ENCODE data around the gene NBPF15. TPM values are rescaled to one million over a fixed set of nuclear protein-coding genes. Genes with fewer than 3 reads are reported as not detected.

Gene NBPF15
- total and polyA plus RNA-seq, 9 of the 15 experiments (the other 6 are each of a cell fraction or from before 2014, with no cell fraction given) = 1.8 to 13.2 (median 6.0) TPM

DNA sequence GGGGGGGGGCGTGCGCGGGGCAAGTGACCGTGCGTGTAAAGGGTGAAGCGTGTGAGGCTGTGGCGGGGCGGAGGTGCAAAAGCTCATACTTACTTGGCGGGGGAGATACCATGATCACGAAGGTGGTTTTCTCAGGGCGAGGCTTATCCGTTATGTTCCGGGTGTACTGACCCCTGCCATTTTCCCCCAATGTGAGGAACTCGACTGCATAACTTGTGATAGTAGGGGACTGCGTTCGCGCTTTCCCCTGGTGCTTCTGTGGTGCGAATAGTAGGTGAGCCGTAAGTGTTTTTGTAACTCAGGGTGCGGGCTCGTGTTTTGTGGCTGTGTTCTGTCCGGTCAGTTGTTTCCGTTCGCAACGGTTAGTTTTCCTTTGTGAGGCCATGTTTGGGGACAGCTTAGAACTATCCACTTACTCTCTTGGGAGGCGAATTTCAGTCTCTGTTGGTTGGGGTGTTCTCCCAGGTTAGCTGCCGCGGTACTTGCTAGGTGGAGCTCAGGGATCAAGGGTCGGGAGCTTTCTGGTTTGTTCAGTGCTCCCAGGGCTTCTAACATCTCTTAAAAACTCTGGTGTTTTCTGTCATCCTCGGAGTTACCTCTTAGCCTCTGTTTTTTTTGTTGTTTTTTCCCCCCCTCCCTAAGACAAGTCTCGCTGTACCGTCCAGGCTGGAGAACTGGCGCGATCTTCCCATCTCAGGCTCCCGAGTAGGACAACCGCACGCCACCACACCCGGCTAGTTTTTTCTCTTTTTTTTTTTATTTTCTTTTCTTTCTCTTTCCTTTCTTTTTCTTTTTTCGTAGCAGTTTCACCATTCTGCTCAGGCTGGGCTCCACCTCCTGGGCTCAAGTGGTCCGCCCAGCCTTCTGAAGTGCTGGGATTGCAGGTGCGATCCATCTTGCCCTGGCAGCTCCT lies 48.7 kb downstream of the NBPF15 start (continued):
- TF ChIP-seq, protein P1, sequence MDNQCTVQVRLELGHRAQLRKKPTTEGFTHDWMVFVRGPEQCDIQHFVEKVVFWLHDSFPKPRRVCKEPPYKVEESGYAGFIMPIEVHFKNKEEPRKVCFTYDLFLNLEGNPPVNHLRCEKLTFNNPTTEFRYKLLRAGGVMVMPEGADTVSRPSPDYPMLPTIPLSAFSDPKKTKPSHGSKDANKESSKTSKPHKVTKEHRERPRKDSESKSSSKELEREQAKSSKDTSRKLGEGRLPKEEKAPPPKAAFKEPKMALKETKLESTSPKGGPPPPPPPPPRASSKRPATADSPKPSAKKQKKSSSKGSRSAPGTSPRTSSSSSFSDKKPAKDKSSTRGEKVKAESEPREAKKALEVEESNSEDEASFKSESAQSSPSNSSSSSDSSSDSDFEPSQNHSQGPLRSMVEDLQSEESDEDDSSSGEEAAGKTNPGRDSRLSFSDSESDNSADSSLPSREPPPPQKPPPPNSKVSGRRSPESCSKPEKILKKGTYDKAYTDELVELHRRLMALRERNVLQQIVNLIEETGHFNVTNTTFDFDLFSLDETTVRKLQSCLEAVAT (IDR thresholded peaks at IDR 0.05) = peak; percentile 96 to 99
- TF ChIP-seq, protein P2, sequence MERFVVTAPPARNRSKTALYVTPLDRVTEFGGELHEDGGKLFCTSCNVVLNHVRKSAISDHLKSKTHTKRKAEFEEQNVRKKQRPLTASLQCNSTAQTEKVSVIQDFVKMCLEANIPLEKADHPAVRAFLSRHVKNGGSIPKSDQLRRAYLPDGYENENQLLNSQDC (CRISPR knock-in tag; IDR thresholded peaks at IDR 0.05) = peak; percentile 100
- TF ChIP-seq MAZ (CRISPR knock-in tag; conservative IDR thresholded peaks at IDR 0.05 in 1 of 2, IDR thresholded peaks at IDR 0.05 in 1 of 2) (peak; percentile 84 to 99), CREM (IDR thresholded peaks at IDR 0.05; ENCODE audit: low read depth) (peak; percentile 79), E2F3 (CRISPR knock-in tag; IDR thresholded peaks at IDR 0.05) (peak; percentile 88), EP400 (IDR thresholded peaks at IDR 0.05) (peak; percentile 54), SNIP1 (IDR thresholded peaks at IDR 0.05; ENCODE audit: low read depth) (peak; percentile 71), MEF2A (IDR thresholded peaks at IDR 0.05; ENCODE audit: control insufficient read depth, low read depth, low read length) (peak; percentile 85), NFXL1 (CRISPR knock-in tag; IDR thresholded peaks at IDR 0.05) (peak; percentile 99), BCL6 (CRISPR knock-in tag; IDR thresholded peaks at IDR 0.05) (peak; percentile 92), FOXP1 (CRISPR knock-in tag; IDR thresholded peaks at IDR 0.05) (0 out of 2 replicates have a peak, but pooled peaks have one; percentile 39), LEF1 (IDR thresholded peaks at IDR 0.05) (peak; percentile 62; the same call in 1 of the 2 replicates), ZNF174 (CRISPR knock-in tag; IDR thresholded peaks at IDR 0.05) (peak; percentile 95), CBX3 (IDR thresholded peaks at IDR 0.05; ENCODE audit: borderline replicate concordance in 1 of 2, low read length in 2 of 2) (peak in 1 of 2 experiments; percentile 65; a peak in 2 of 3 replicates), ATF7 (IDR thresholded peaks at IDR 0.05) (peak; percentile 80), NCOA6 (IDR thresholded peaks at IDR 0.05) (peak; percentile 66), ZNF551 (CRISPR knock-in tag; IDR thresholded peaks at IDR 0.05) (peak; percentile 99), NCOR1 (IDR thresholded peaks at IDR 0.05) (peak; percentile 98), PHB (CRISPR knock-in tag; IDR thresholded peaks at IDR 0.05) (peak; percentile 100)
- TF ChIP-seq, protein P3, sequence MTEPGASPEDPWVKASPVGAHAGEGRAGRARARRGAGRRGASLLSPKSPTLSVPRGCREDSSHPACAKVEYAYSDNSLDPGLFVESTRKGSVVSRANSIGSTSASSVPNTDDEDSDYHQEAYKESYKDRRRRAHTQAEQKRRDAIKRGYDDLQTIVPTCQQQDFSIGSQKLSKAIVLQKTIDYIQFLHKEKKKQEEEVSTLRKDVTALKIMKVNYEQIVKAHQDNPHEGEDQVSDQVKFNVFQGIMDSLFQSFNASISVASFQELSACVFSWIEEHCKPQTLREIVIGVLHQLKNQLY (CRISPR knock-in tag; conservative IDR thresholded peaks at IDR 0.05) = peak; percentile 96 to 99
- TF ChIP-seq, protein P4, sequence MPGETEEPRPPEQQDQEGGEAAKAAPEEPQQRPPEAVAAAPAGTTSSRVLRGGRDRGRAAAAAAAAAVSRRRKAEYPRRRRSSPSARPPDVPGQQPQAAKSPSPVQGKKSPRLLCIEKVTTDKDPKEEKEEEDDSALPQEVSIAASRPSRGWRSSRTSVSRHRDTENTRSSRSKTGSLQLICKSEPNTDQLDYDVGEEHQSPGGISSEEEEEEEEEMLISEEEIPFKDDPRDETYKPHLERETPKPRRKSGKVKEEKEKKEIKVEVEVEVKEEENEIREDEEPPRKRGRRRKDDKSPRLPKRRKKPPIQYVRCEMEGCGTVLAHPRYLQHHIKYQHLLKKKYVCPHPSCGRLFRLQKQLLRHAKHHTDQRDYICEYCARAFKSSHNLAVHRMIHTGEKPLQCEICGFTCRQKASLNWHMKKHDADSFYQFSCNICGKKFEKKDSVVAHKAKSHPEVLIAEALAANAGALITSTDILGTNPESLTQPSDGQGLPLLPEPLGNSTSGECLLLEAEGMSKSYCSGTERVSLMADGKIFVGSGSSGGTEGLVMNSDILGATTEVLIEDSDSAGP (CRISPR knock-in tag; IDR thresholded peaks at IDR 0.05) = peak; percentile 70; the same call in 1 of the 2 replicates
- TF ChIP-seq, protein P5, sequence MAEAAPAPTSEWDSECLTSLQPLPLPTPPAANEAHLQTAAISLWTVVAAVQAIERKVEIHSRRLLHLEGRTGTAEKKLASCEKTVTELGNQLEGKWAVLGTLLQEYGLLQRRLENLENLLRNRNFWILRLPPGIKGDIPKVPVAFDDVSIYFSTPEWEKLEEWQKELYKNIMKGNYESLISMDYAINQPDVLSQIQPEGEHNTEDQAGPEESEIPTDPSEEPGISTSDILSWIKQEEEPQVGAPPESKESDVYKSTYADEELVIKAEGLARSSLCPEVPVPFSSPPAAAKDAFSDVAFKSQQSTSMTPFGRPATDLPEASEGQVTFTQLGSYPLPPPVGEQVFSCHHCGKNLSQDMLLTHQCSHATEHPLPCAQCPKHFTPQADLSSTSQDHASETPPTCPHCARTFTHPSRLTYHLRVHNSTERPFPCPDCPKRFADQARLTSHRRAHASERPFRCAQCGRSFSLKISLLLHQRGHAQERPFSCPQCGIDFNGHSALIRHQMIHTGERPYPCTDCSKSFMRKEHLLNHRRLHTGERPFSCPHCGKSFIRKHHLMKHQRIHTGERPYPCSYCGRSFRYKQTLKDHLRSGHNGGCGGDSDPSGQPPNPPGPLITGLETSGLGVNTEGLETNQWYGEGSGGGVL (CRISPR knock-in tag; IDR thresholded peaks at IDR 0.05) = peak; percentile 62; the same call in 1 of the 2 replicates

All from K562 (cell line).